H1 (cell line): ENCODE measurements around the gene TMEM273. TPM values are rescaled to one million over a fixed set of nuclear protein-coding genes. Genes with fewer than 3 reads are reported as not detected.

Experiments used
- CTCF ChIA-PET: fragments of 300-600 bp; sonication (Branson Sonifier 250); formaldehyde crosslinking; loops from one replicate; lab custom pipeline; 2021; ENCODE audit not compliant: partially characterized antibody; lab: Charles Lee
- POLR2A ChIA-PET: fragments of 300-600 bp; sonication (Branson Sonifier 250); formaldehyde crosslinking; loops from one replicate; lab custom pipeline; 2021; ENCODE audit warnings: inconsistent platforms; ENCODE audit not compliant: partially characterized antibody; lab: Charles Lee
- DNase-seq, 2 experiments: peaks; one replicate each; pipeline versions ENCODE4 v3.0.0 to v3.0.0-alpha.2; 2010 to 2022; ENCODE audit warnings: low spot score in 2 of 2, low read depth in 1 of 2, mixed read lengths in 1 of 2
- FAIRE-seq: peaks from 2 replicates; lab custom pipeline; 2011; peaks lifted over from hg19 to GRCh38; lab: Jason Lieb, UNC
- H2AFZ ChIP-seq: 2 replicates; pipeline ENCODE4 v1.8.1; 2012; ENCODE audit warnings: low read length, inconsistent platforms
- H2AK5ac ChIP-seq: 2 replicates; pipeline ENCODE4 v1.6.1; 2013; ENCODE audit warnings: low read depth, low read length
- H2BK120ac ChIP-seq: replicated peaks from 2 replicates; pipeline ENCODE3; 2013; ENCODE audit warnings: low read depth, low read length, inconsistent platforms
- H2BK12ac ChIP-seq: 2 replicates; pipeline ENCODE4 v1.6.1; 2013; ENCODE audit warnings: low read depth, low read length
- H2BK15ac ChIP-seq: 2 replicates; pipeline ENCODE4 v1.6.1; 2013; ENCODE audit warnings: low read length
- H2BK20ac ChIP-seq: 2 replicates; pipeline ENCODE4 v1.6.1; 2013; ENCODE audit warnings: low read length
- H2BK5ac ChIP-seq: 2 replicates; pipeline ENCODE4 v1.6.1; 2013; ENCODE audit warnings: low read depth, low read length
- H3K14ac ChIP-seq: 2 replicates; pipeline ENCODE4 v1.6.1; 2013; ENCODE audit warnings: inconsistent platforms; ENCODE audit not compliant: insufficient read length
- H3K18ac ChIP-seq: 2 replicates; pipeline ENCODE4 v1.6.1; 2013; ENCODE audit warnings: low read length; ENCODE audit errors: extremely low read depth
- H3K23ac ChIP-seq: 2 replicates; pipeline ENCODE4 v1.6.1; 2013; ENCODE audit warnings: inconsistent platforms; ENCODE audit not compliant: insufficient read length
- H3K23me2 ChIP-seq: 2 replicates; pipeline ENCODE4 v1.6.1; 2013; ENCODE audit warnings: low read depth, low read length
- H3K27ac ChIP-seq: 2 replicates; pipeline ENCODE4 v1.6.1; 2011; ENCODE audit warnings: low read depth, low read length, inconsistent platforms
- H3K27me3 ChIP-seq, 4 experiments: replicated peaks in 1 of 4; 1 replicate in 1 of 4; 2 replicates in 3 of 4; pipeline versions ENCODE4 v1.6.1 to v1.8.1; 2011 to 2013; ENCODE audit warnings: low read length in 3 of 4, mild to moderate bottlenecking in 3 of 4, inconsistent platforms in 2 of 4, mixed read lengths in 2 of 4, moderate library complexity in 1 of 4; ENCODE audit not compliant: control insufficient read depth in 3 of 4, insufficient read depth in 3 of 4; ENCODE audit errors: extremely low read depth in 1 of 4
- H3K36me3 ChIP-seq, 4 experiments: 2 replicates each; pipeline versions ENCODE4 v1.6.1 to v1.8.1; 2011 to 2013; ENCODE audit warnings: mild to moderate bottlenecking in 4 of 4, low read length in 3 of 4, moderate library complexity in 2 of 4, control low read depth in 1 of 4, inconsistent platforms in 1 of 4; ENCODE audit not compliant: insufficient read depth in 4 of 4, control insufficient read depth in 2 of 4
- H3K4ac ChIP-seq: replicated peaks from 2 replicates; pipeline ENCODE3; 2013; ENCODE audit warnings: low read length, low read depth, mixed read lengths, inconsistent platforms; ENCODE audit not compliant: insufficient read length
- H3K4me1 ChIP-seq, 4 experiments: replicated peaks in 1 of 4; 1 replicate in 1 of 4; 2 replicates in 3 of 4; pipeline versions ENCODE4 v1.6.1 to v1.8.1; 2011 to 2013; ENCODE audit warnings: low read length in 3 of 4, inconsistent platforms in 2 of 4, mixed read lengths in 1 of 4; ENCODE audit not compliant: insufficient read depth in 4 of 4, control insufficient read depth in 3 of 4
- H3K4me2 ChIP-seq, 2 experiments: 2 replicates each; pipeline versions ENCODE4 v1.6.1 to v1.8.1; 2011 to 2013; ENCODE audit warnings: low read depth in 2 of 2, low read length in 2 of 2, control low read depth in 1 of 2, inconsistent platforms in 1 of 2, mild to moderate bottlenecking in 1 of 2; ENCODE audit not compliant: insufficient read depth in 1 of 2
- H3K4me3 ChIP-seq, 4 experiments: fragments of 200-600, 300-600 bp in 1 of 4; sonication (generic), shearing (Covaris generic), sonication (Bioruptor Twin) in 1 of 4; 2 replicates each; pipeline versions ENCODE4 v1.5.1 to v1.8.1; 2011 to 2016; ENCODE audit warnings: low read length in 4 of 4, low read depth in 3 of 4, control low read depth in 2 of 4, inconsistent platforms in 2 of 4, mild to moderate bottlenecking in 2 of 4, mixed read lengths in 1 of 4, moderate library complexity in 1 of 4; ENCODE audit not compliant: insufficient read depth in 2 of 4; ENCODE audit errors: extremely low read depth in 1 of 4
- H3K56ac ChIP-seq: replicated peaks from 2 replicates; pipeline ENCODE3; 2013; ENCODE audit warnings: low read depth, mild to moderate bottlenecking, mixed read lengths, low read length, inconsistent platforms; ENCODE audit not compliant: insufficient read length
- H3K79me1 ChIP-seq: 2 replicates; pipeline ENCODE4 v1.6.1; 2013; ENCODE audit warnings: low read depth, low read length, control low read depth
- H3K79me2 ChIP-seq, 2 experiments: 2 replicates each; pipeline versions ENCODE4 v1.6.1 to v1.8.1; 2012 to 2013; ENCODE audit warnings: low read length in 2 of 2, mild to moderate bottlenecking in 2 of 2, inconsistent platforms in 1 of 2; ENCODE audit not compliant: insufficient read depth in 2 of 2, control insufficient read depth in 1 of 2
- H3K9ac ChIP-seq, 4 experiments: replicated peaks in 1 of 4; 1 replicate in 1 of 4; 2 replicates in 3 of 4; pipeline versions ENCODE4 v1.6.1 to v1.8.1; 2011 to 2013; ENCODE audit warnings: low read depth in 3 of 4, low read length in 3 of 4, control low read depth in 2 of 4, mild to moderate bottlenecking in 2 of 4, moderate library complexity in 2 of 4, inconsistent platforms in 1 of 4; ENCODE audit errors: extremely low read depth in 1 of 4
- H3K9me3 ChIP-seq, 2 experiments: 2 replicates each; pipeline versions ENCODE4 v1.6.1 to v1.8.1; 2012 to 2013; ENCODE audit warnings: mild to moderate bottlenecking in 2 of 2, moderate library complexity in 2 of 2, control low read depth in 1 of 2, inconsistent platforms in 1 of 2, low read depth in 1 of 2, low read length in 1 of 2, mixed read lengths in 1 of 2; ENCODE audit not compliant: insufficient read depth in 2 of 2
- H4K20me1 ChIP-seq, 2 experiments: replicated peaks in 1 of 2; 2 replicates each; pipeline versions ENCODE3 to v1.8.1; 2011 to 2013; ENCODE audit warnings: inconsistent platforms in 2 of 2, low read length in 2 of 2, mild to moderate bottlenecking in 1 of 2; ENCODE audit not compliant: insufficient read depth in 2 of 2, control insufficient read depth in 1 of 2
- H4K5ac ChIP-seq: 2 replicates; pipeline ENCODE4 v1.6.1; 2013; ENCODE audit warnings: low read length, low read depth, mixed read lengths, inconsistent platforms; ENCODE audit not compliant: insufficient read length
- H4K8ac ChIP-seq: 2 replicates; pipeline ENCODE4 v1.8.0; 2013; ENCODE audit warnings: mild to moderate bottlenecking, moderate library complexity, low read length, inconsistent platforms; ENCODE audit not compliant: insufficient read depth; ENCODE audit errors: extremely low read depth
- H4K91ac ChIP-seq: replicated peaks from 2 replicates; pipeline ENCODE3; 2013; ENCODE audit warnings: low read length, mixed read lengths, inconsistent platforms; ENCODE audit not compliant: insufficient read length
- ASH2L ChIP-seq: fragments of 200-600, 300-600 bp; sonication (generic); IDR thresholded peaks from one replicate; pipeline ENCODE4 v1.7.1; 2017; ENCODE audit warnings: low read length
- ATF2 ChIP-seq: IDR thresholded peaks from 2 replicates; pipeline ENCODE4 v1.6.1; 2012; ENCODE audit warnings: low read length, inconsistent platforms
- BCL11A ChIP-seq, 2 experiments: IDR thresholded peaks; one replicate each; pipeline ENCODE4 v1.6.1; 2011; ENCODE audit warnings: low read depth in 2 of 2, low read length in 2 of 2, mild to moderate bottlenecking in 2 of 2
- CHD1 ChIP-seq: IDR thresholded peaks from 2 replicates; pipeline ENCODE4 v1.6.1; 2012; ENCODE audit warnings: low read depth, low read length, improper control_type of control experiment
- EGR1 ChIP-seq: IDR thresholded peaks from 2 replicates; pipeline ENCODE4 v1.6.1; 2011; ENCODE audit warnings: low read depth, low read length, borderline replicate concordance
- HDAC2 ChIP-seq, 2 experiments: fragments of 300-600 bp in 1 of 2; sonication (generic) in 1 of 2; IDR thresholded peaks; 2 replicates each; pipeline ENCODE4 v1.6.1; 2011 to 2012; ENCODE audit warnings: low read depth in 2 of 2, low read length in 2 of 2, mild to moderate bottlenecking in 2 of 2, moderate library complexity in 2 of 2, borderline replicate concordance in 1 of 2, inconsistent platforms in 1 of 2
- JUN ChIP-seq: IDR thresholded peaks from 2 replicates; pipeline ENCODE4 v1.6.1; 2011; ENCODE audit warnings: low read depth, mild to moderate bottlenecking, improper control_type of control experiment, low read length
- MAFK ChIP-seq: IDR thresholded peaks from 2 replicates; pipeline ENCODE4 v1.6.1; 2012; ENCODE audit warnings: low read depth, mild to moderate bottlenecking, improper control_type of control experiment, low read length
- NANOG ChIP-seq: IDR thresholded peaks from 2 replicates; pipeline ENCODE4 v1.6.1; 2011; ENCODE audit warnings: low read length, low read depth, mild to moderate bottlenecking, inconsistent platforms; ENCODE audit not compliant: insufficient read depth, poor library complexity, severe bottlenecking
- RFX5 ChIP-seq: IDR thresholded peaks from 2 replicates; pipeline ENCODE4 v1.6.1; 2011; ENCODE audit warnings: low read depth, low read length, improper control_type of control experiment, borderline replicate concordance
- RNF2 ChIP-seq: fragments of 200-900, 300-1000 bp; sonication (generic); IDR thresholded peaks from 2 replicates; pipeline ENCODE4 v1.7.1; 2016; ENCODE audit warnings: borderline replicate concordance, low read depth, mild to moderate bottlenecking, antibody characterized with exemption, low read length; ENCODE audit not compliant: poor library complexity, severe bottlenecking; ENCODE audit errors: missing control alignments
- SP2 ChIP-seq: IDR thresholded peaks from 2 replicates; pipeline ENCODE4 v1.6.1; 2012; ENCODE audit warnings: mild to moderate bottlenecking, low read length, inconsistent platforms
- WGBS, 2 experiments: shearing (Covaris generic) in 1 of 2; methylation state at CpG; one replicate each; pipeline versions ENCODE4 v1.1.6 to v1.1.7; 2013 to 2015; ENCODE audit warnings: low lambda C conversion rate in 2 of 2, mixed read lengths in 2 of 2, inconsistent platforms in 1 of 2, low coverage in 1 of 2, missing lambda C conversion rate in 1 of 2; ENCODE audit not compliant: insufficient replicate concordance in 2 of 2, insufficient coverage in 1 of 2, insufficient read length in 1 of 2; ENCODE audit errors: extremely low coverage in 1 of 2, missing lambda C conversion rate in 1 of 2; 5-methylcytosine and 5-hydroxymethylcytosine counted together
- polyA plus RNA-seq, 7 experiments: library from polyadenylated mRNA; depleted of rRNA in 3 of 7; stranded (reverse) in 5 of 7; unstranded in 2 of 7; fragments of >200 nt in 5 of 7; fragments of 200-250 nt in 2 of 7; gene quantifications; 1 replicate in 5 of 7; 2 replicates in 1 of 7; 4 replicates in 1 of 7; pipeline versions ENCODE4 v1.2.1 to v1.2.3, GENCODE V29; 2011 to 2013; ENCODE audit warnings: missing spikeins in 2 of 7, mixed read lengths in 2 of 7
- total RNA-seq: library from RNA; stranded (reverse); fragmentation: NEBNext Ultra II Directional; extraction: Animal tissue kit (Norgen Biotek cat#: 25700); gene quantifications from 2 replicates; pipeline ENCODE4 v1.2.1, GENCODE V29; 2021

Gene TMEM273
- total and polyA plus RNA-seq, 2 of the 8 experiments (the other 6 are each of a cell fraction or from before 2014, with no cell fraction given) = not detected

- H3K36me3 ChIP-seq = no peaks in the 10 kb centered on the region
- no peaks in the 10 kb centered on the region for H3K27me3 ChIP-seq
- no peak overlapping the region for H3K56ac ChIP-seq
- ChIA-PET CTCF (interaction anchor here (1.4 to 5.0 kb wide), 2 partner anchors 10 to 12 kb away, joined by 4 to 27 read pairs; no protein-coding TSS in a partner anchor), POLR2A (no interaction called here)
- no peak overlapping the region for H2AK5ac ChIP-seq
- H4K91ac ChIP-seq = no peak overlapping the region
- H3K4ac ChIP-seq = no peak overlapping the region
- H2BK120ac ChIP-seq = no peak overlapping the region
- FAIRE-seq (no peak), DNase-seq (no peak)
- no peak overlapping the region for H3K14ac ChIP-seq
- no peak overlapping the region for H2BK15ac ChIP-seq
- H2BK5ac ChIP-seq = no peak overlapping the region
- no peak overlapping the region for H4K5ac ChIP-seq
- H3K23ac ChIP-seq = no peak overlapping the region
- no peak overlapping the region for H2BK12ac ChIP-seq
- peaks cover 0 to 2% of the 10 kb centered on the region in 2 experiments; a peak in 1 of 4 replicates for H3K9me3 ChIP-seq
- H3K18ac ChIP-seq = no peak overlapping the region
- no peak overlapping the region for H3K4me3 ChIP-seq
- H3K4me1 ChIP-seq = no peaks in the 10 kb centered on the region; a peak in 1 of 7 replicates
- H3K27ac ChIP-seq = no peak overlapping the region
- no peak overlapping the region for H3K9ac ChIP-seq
- no peaks in the 10 kb centered on the region for H3K79me2 ChIP-seq
- H4K8ac ChIP-seq = no peak overlapping the region
- no peaks in the 10 kb centered on the region for H3K23me2 ChIP-seq
- no peaks in the 10 kb centered on the region for H3K79me1 ChIP-seq
- no peak overlapping the region for H2AFZ ChIP-seq
- H4K20me1 ChIP-seq = no peaks in the 10 kb centered on the region
- no peak overlapping the region for H2BK20ac ChIP-seq
- WGBS, 2 experiments = 94% methylated on average over 4 of the region's 4 CpGs; no CpG with 5 or more reads in 1 of the 2 experiments
- no peak overlapping the region for H3K4me2 ChIP-seq
- no peak for TF ChIP-seq BCL11A (IDR thresholded peaks at IDR 0.05; ENCODE audit: low read depth in 2 of 2, low read length in 2 of 2)
- no peak for TF ChIP-seq RNF2
- TF ChIP-seq EGR1 = no peak
- TF ChIP-seq MAFK = no peak
- TF ChIP-seq NANOG = no peak
- TF ChIP-seq JUN = no peak
- TF ChIP-seq HDAC2 (IDR thresholded peaks at IDR 0.05; ENCODE audit: borderline replicate concordance in 1 of 2, low read depth in 2 of 2, low read length in 2 of 2) = no peak
- no peak for TF ChIP-seq SP2
- no peak for TF ChIP-seq ASH2L
- TF ChIP-seq ATF2 = no peak
- no peak for TF ChIP-seq RFX5
- no peak for TF ChIP-seq CHD1
Measured at GRCh38 chr10:49152663-49153062, 35.5 kb downstream of the TMEM273 start.
